PFSK-1 (cell line): ENCODE data around the gene PTPRK.

Experiments used
- FOXP2 ChIP-seq: optimal IDR thresholded peaks from 2 replicates; pipeline ENCODE3; 2011; ENCODE audit warnings: borderline replicate concordance, control low read depth, inconsistent platforms; ENCODE audit not compliant: insufficient read depth; ENCODE audit errors: extremely low read length, extremely low read depth
- POLR2AphosphoS5 ChIP-seq: IDR thresholded peaks from 2 replicates; pipeline ENCODE4 v1.6.1; 2012; ENCODE audit warnings: low read depth, mild to moderate bottlenecking, control low read depth, low read length, moderate library complexity
- REST ChIP-seq, 2 experiments: IDR thresholded peaks; 2 replicates each; pipeline versions ENCODE4 v1.6.1 to v1.8.0; 2011 to 2012; ENCODE audit warnings: low read depth in 2 of 2, low read length in 2 of 2, control low read depth in 1 of 2, inconsistent platforms in 1 of 2, mild to moderate bottlenecking in 1 of 2, moderate library complexity in 1 of 2; ENCODE audit not compliant: insufficient read depth in 1 of 2
- SIN3A ChIP-seq: IDR thresholded peaks from 2 replicates; pipeline ENCODE4 v1.6.1; 2012; ENCODE audit warnings: mild to moderate bottlenecking, low read length, moderate library complexity, borderline replicate concordance; ENCODE audit not compliant: insufficient read depth
- TAF1 ChIP-seq: IDR thresholded peaks from 2 replicates; pipeline ENCODE4 v1.6.1; 2012; ENCODE audit warnings: low read length, control low read depth, borderline replicate concordance; ENCODE audit not compliant: insufficient read depth

PTPRK gene

GRCh38 chr6:128259730-128260685 lies 260.4 kb downstream of the PTPRK start:
- no peak for TF ChIP-seq FOXP2
- no peak for TF ChIP-seq SIN3A
- TF ChIP-seq REST (IDR thresholded peaks at IDR 0.05; ENCODE audit: insufficient read depth in 1 of 2, low read depth in 2 of 2, low read length in 2 of 2): no peak
- no peak for TF ChIP-seq TAF1
- TF ChIP-seq POLR2AphosphoS5: no peak

- TF ChIP-seq POLR2AphosphoS5 (no peak), TAF1 (no peak), REST (IDR thresholded peaks at IDR 0.05; ENCODE audit: insufficient read depth in 1 of 2, low read depth in 2 of 2, low read length in 2 of 2) (no peak), FOXP2 (no peak), SIN3A (no peak)
These were observed 261.2 kb downstream of the PTPRK start for GRCh38 chr6:128259029-128259724.

DNA sequence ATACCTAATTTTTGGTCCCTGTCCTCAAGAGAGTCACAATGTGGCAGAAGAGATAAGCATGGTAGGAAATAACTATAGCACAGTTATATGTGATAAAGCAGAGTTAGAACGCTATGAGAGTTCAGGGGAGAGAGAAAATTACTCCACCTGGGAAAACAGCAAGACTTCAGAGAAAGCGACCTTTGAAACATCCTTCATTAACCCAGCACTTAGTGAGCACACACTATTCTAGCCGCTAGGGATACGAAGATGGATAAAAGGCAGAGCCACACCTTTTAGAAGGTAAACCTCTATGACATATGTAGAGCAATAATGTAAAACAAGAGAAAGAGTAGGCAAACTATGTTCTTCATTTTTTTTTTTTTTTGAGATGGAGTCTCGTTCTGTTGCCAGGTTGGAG lies 264.3 kb downstream of the PTPRK start:
- TF ChIP-seq TAF1 (no peak), SIN3A (no peak), POLR2AphosphoS5 (no peak), REST (IDR thresholded peaks at IDR 0.05; ENCODE audit: insufficient read depth in 1 of 2, low read depth in 2 of 2, low read length in 2 of 2) (no peak), FOXP2 (no peak)

DNA sequence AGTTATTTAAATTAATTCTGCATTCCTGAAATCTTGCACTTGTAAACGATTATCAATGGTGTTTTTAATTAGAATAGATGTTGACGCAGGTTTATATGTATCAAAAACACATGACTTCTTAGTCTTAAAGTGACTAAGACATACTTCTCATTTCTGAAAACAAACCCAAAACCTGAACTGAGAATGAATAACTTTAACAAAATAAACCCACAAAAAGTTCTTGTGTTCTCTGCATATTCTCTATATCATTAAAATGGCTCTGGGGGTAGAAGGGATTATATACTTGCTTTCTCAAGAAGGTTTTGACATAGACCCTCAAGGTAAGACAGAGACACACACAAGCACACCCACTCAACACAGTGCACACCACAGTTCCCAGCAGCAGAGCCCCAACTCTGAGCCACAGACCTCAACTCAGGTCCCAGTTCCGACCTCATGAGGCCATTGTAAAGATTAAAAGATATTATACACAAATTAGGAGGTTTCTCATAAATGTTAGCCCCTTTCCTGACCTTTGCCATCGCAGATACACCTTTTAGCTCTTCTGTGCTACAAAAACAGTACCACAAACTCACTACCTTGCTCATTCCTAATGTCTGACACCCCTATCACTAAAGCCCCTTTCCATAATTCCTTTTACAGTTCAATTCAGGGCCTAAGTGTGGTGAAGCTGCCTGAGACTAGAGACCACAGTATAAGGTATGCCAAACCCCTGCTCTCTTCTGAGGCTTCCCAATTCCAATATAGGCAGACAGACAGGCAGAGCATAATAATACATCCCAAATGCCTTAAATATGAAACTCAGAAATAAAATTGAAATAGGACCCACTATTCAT lies 267.8 kb downstream of the PTPRK start:
- no peak for TF ChIP-seq SIN3A
- TF ChIP-seq REST (IDR thresholded peaks at IDR 0.05; ENCODE audit: insufficient read depth in 1 of 2, low read depth in 2 of 2, low read length in 2 of 2): no peak
- TF ChIP-seq POLR2AphosphoS5: no peak
- no peak for TF ChIP-seq FOXP2
